Mesenchymal stem cell (in vitro differentiated cells and primary cell): ENCODE measurements around the gene EPC2.
"Not testable (repeated sequence)": the region's sequence is repeated elsewhere in the genome, so short reads cannot be mapped to it uniquely, and the experiment has no call there.

Experiments
- DNase-seq: peaks from one replicate; pipeline ENCODE4 v3.0.0-alpha.2; 2013
- H2AFZ ChIP-seq: one replicate; pipeline ENCODE4 v1.6.1; 2013; ENCODE audit warnings: low read depth, mild to moderate bottlenecking, control low read depth, inconsistent platforms, low read length, moderate library complexity
- H2AK5ac ChIP-seq: 2 replicates; pipeline ENCODE4 v1.6.1; 2013; ENCODE audit warnings: low read length, moderate library complexity, mild to moderate bottlenecking, inconsistent platforms; ENCODE audit not compliant: severe bottlenecking
- H2BK120ac ChIP-seq: one replicate; pipeline ENCODE4 v1.6.1; 2013; ENCODE audit warnings: low read depth, mild to moderate bottlenecking, inconsistent platforms, low read length, moderate library complexity
- H2BK12ac ChIP-seq, 2 experiments: one replicate each; pipeline ENCODE4 v1.6.1; 2013; ENCODE audit warnings: inconsistent platforms in 2 of 2, low read length in 2 of 2, mild to moderate bottlenecking in 2 of 2, moderate library complexity in 2 of 2, control low read depth in 1 of 2
- H2BK15ac ChIP-seq: one replicate; pipeline ENCODE4 v1.6.1; 2013; ENCODE audit warnings: mild to moderate bottlenecking, low read depth, inconsistent platforms; ENCODE audit not compliant: poor library complexity, severe bottlenecking
- H2BK5ac ChIP-seq: 2 replicates; pipeline ENCODE4 v1.6.1; 2013; ENCODE audit warnings: low read depth, mild to moderate bottlenecking, low read length, control low read depth, inconsistent platforms; ENCODE audit not compliant: poor library complexity, severe bottlenecking
- H3K14ac ChIP-seq, 2 experiments: one replicate each; pipeline ENCODE4 v1.6.1; 2013; ENCODE audit warnings: inconsistent platforms in 2 of 2, low read length in 2 of 2, control low read depth in 1 of 2, mild to moderate bottlenecking in 1 of 2, moderate library complexity in 1 of 2
- H3K18ac ChIP-seq, 2 experiments: one replicate each; pipeline ENCODE4 v1.6.1; 2013; ENCODE audit warnings: inconsistent platforms in 2 of 2, low read length in 2 of 2, control low read depth in 1 of 2, low read depth in 1 of 2, mild to moderate bottlenecking in 1 of 2
- H3K23ac ChIP-seq, 2 experiments: one replicate each; pipeline ENCODE4 v1.6.1; 2013; ENCODE audit warnings: inconsistent platforms in 2 of 2, low read length in 2 of 2, mild to moderate bottlenecking in 2 of 2, moderate library complexity in 2 of 2, control low read depth in 1 of 2
- H3K27ac ChIP-seq: 2 replicates; pipeline ENCODE4 v1.5.1; 2013; ENCODE audit warnings: mild to moderate bottlenecking, moderate library complexity, low read length, control low read depth, inconsistent platforms; ENCODE audit not compliant: poor library complexity, severe bottlenecking
- H3K27me3 ChIP-seq, 2 experiments: 2 replicates each; pipeline versions ENCODE4 v1.6.1 to v1.7.0; 2013; ENCODE audit warnings: low read length in 2 of 2, mild to moderate bottlenecking in 2 of 2, moderate library complexity in 2 of 2, control low read depth in 1 of 2, inconsistent platforms in 1 of 2; ENCODE audit not compliant: control insufficient read depth in 1 of 2, insufficient read depth in 1 of 2
- H3K36me3 ChIP-seq, 2 experiments: 2 replicates each; pipeline versions ENCODE4 v1.6.1 to v1.7.0; 2013; ENCODE audit warnings: low read length in 2 of 2, control low read depth in 1 of 2, inconsistent platforms in 1 of 2, low read depth in 1 of 2, mild to moderate bottlenecking in 1 of 2; ENCODE audit not compliant: insufficient read depth in 2 of 2, control insufficient read depth in 1 of 2
- H3K4ac ChIP-seq, 2 experiments: one replicate each; pipeline ENCODE4 v1.6.1; 2013; ENCODE audit warnings: inconsistent platforms in 2 of 2, low read length in 2 of 2, mild to moderate bottlenecking in 2 of 2, moderate library complexity in 2 of 2, control low read depth in 1 of 2, low read depth in 1 of 2
- H3K4me1 ChIP-seq: 2 replicates; pipeline ENCODE4 v1.6.1; 2013; ENCODE audit warnings: low read depth, low read length, control low read depth; ENCODE audit not compliant: control insufficient read depth, insufficient read depth
- H3K4me2 ChIP-seq: 2 replicates; pipeline ENCODE4 v1.6.1; 2013; ENCODE audit warnings: low read length, mild to moderate bottlenecking, inconsistent platforms; ENCODE audit not compliant: poor library complexity, severe bottlenecking
- H3K4me3 ChIP-seq, 2 experiments: 2 replicates each; pipeline versions ENCODE4 v1.5.1 to v1.7.0; 2013; ENCODE audit warnings: low read length in 2 of 2, mild to moderate bottlenecking in 2 of 2, control low read depth in 1 of 2, low read depth in 1 of 2; ENCODE audit not compliant: insufficient read depth in 1 of 2
- H3K79me1 ChIP-seq: replicated peaks from 2 replicates; pipeline ENCODE4 v1.6.1; 2013; ENCODE audit warnings: mild to moderate bottlenecking, control low read depth, low read length, inconsistent platforms; ENCODE audit not compliant: poor library complexity, severe bottlenecking
- H3K9ac ChIP-seq: 2 replicates; pipeline ENCODE4 v1.7.0; 2013; ENCODE audit warnings: mild to moderate bottlenecking, low read length, moderate library complexity
- H3K9me3 ChIP-seq: 2 replicates; pipeline ENCODE4 v1.7.0; 2013; ENCODE audit warnings: mild to moderate bottlenecking, low read length; ENCODE audit not compliant: control insufficient read depth
- H4K8ac ChIP-seq: one replicate; pipeline ENCODE4 v1.6.1; 2013; ENCODE audit warnings: inconsistent platforms, mild to moderate bottlenecking, low read length, moderate library complexity
- H4K91ac ChIP-seq: one replicate; pipeline ENCODE4 v1.6.1; 2013; ENCODE audit warnings: mild to moderate bottlenecking, low read length, inconsistent platforms
- WGBS: methylation state at CpG from one replicate; pipeline ENCODE4 v1.1.7; 2013; ENCODE audit warnings: mixed read lengths; 5-methylcytosine and 5-hydroxymethylcytosine counted together

EPC2 gene

GRCh38 chr2:148670773-148671172 lies 26.2 kb downstream of the EPC2 start:
- Histone ChIP-seq H2BK15ac (no peak overlapping the region), H3K36me3 (no peaks in the 10 kb centered on the region), H3K9me3 (no peaks in the 10 kb centered on the region), H3K14ac (no peak overlapping the region), H3K27me3 (no peaks in the 10 kb centered on the region), H3K4ac (no peak overlapping the region), H3K4me1 (peaks cover 3% of the 10 kb centered on the region), H4K91ac (no peak overlapping the region), H2AK5ac (no peak overlapping the region), H3K27ac (no peak overlapping the region), H4K8ac (no peak overlapping the region), H2BK5ac (no peak overlapping the region), H2BK120ac (no peak overlapping the region), H3K18ac (no peak overlapping the region), H2BK12ac (no peak overlapping the region), H3K4me2 (no peak overlapping the region), H2AFZ (no peak overlapping the region), H3K23ac (no peak overlapping the region), H3K79me1 (peaks cover 6% of the 10 kb centered on the region), H3K4me3 (no peak overlapping the region), H3K9ac (peak overlapping the region; percentile 16)
- no peak for DNase-seq
- no CpG with 5 or more reads among the region's 1 CpG for WGBS

- Histone ChIP-seq H4K91ac (no peak overlapping the region), H3K27me3 (no peaks in the 10 kb centered on the region), H3K4ac (no peak overlapping the region), H2AK5ac (no peak overlapping the region), H4K8ac (no peak overlapping the region), H3K79me1 (peaks cover 3% of the 10 kb centered on the region), H2AFZ (no peak overlapping the region), H3K9me3 (no peaks in the 10 kb centered on the region), H2BK120ac (no peak overlapping the region), H2BK12ac (no peak overlapping the region), H3K27ac (no peak overlapping the region), H3K14ac (no peak overlapping the region), H3K4me3 (no peak overlapping the region), H3K23ac (no peak overlapping the region), H3K4me2 (no peak overlapping the region), H3K4me1 (peaks cover 3% of the 10 kb centered on the region), H2BK15ac (no peak overlapping the region), H3K36me3 (peaks cover 0 to 3% of the 10 kb centered on the region in 2 experiments), H3K18ac (peak overlapping the region in 1 of 2 experiments; percentile 41), H2BK5ac (no peak overlapping the region), H3K9ac (no peak overlapping the region)
- DNase-seq: peak; percentile 73
- WGBS: 25% methylated on average over 1 of the region's 2 CpGs
These were observed 29.8 kb downstream of the EPC2 start for GRCh38 chr2:148674063-148675020.

GRCh38 chr2:148675708-148676107 lies 31.2 kb downstream of the EPC2 start:
- H3K4ac ChIP-seq: no peak overlapping the region
- H3K79me1 ChIP-seq: peaks cover 2% of the 10 kb centered on the region
- peak; percentile 18 for DNase-seq
- no peak overlapping the region for H3K9ac ChIP-seq
- H3K27me3 ChIP-seq: no peaks in the 10 kb centered on the region
- H3K27ac ChIP-seq: no peak overlapping the region
- 71% methylated on average over 2 of the region's 4 CpGs for WGBS
- peaks cover under 1% of the 10 kb centered on the region for H3K4me1 ChIP-seq
- H3K9me3 ChIP-seq: no peaks in the 10 kb centered on the region
- H3K36me3 ChIP-seq: peaks cover 0 to 3% of the 10 kb centered on the region in 2 experiments
- no peak overlapping the region for H3K14ac ChIP-seq
- no peak overlapping the region for H2AK5ac ChIP-seq
- no peak overlapping the region for H4K8ac ChIP-seq
- no peak overlapping the region for H3K23ac ChIP-seq
- no peak overlapping the region for H2BK15ac ChIP-seq
- H2BK120ac ChIP-seq: no peak overlapping the region
- no peak overlapping the region for H3K18ac ChIP-seq
- no peak overlapping the region for H4K91ac ChIP-seq
- no peak overlapping the region for H2BK12ac ChIP-seq
- no peak overlapping the region for H2AFZ ChIP-seq
- no peak overlapping the region for H3K4me3 ChIP-seq
- no peak overlapping the region for H2BK5ac ChIP-seq
- H3K4me2 ChIP-seq: no peak overlapping the region

- H2AK5ac ChIP-seq, H3K4me2 ChIP-seq, H3K9ac ChIP-seq, H2BK5ac ChIP-seq, H4K8ac ChIP-seq, H4K91ac ChIP-seq, H3K4me1 ChIP-seq, H3K9me3 ChIP-seq, H3K36me3 ChIP-seq, H3K27me3 ChIP-seq, H3K23ac ChIP-seq, H2AFZ ChIP-seq, H3K4ac ChIP-seq, H3K27ac ChIP-seq, H3K79me1 ChIP-seq, H3K4me3 ChIP-seq, DNase-seq, H2BK12ac ChIP-seq, H2BK15ac ChIP-seq: not testable (repeated sequence)
- Histone ChIP-seq H2BK120ac (peak overlapping the region; percentile 19), H3K18ac (peak overlapping the region in 1 of 2 experiments; percentile 12), H3K14ac (peak overlapping the region in 1 of 2 experiments; percentile 32)
- 93% methylated on average over 30 of the region's 31 CpGs for WGBS
These were observed 34.0 kb downstream of the EPC2 start for GRCh38 chr2:148678302-148679179.
